SW 1271 (cell line): ENCODE measurements around the gene WDR90.
A peak's percentile ranks its signal among the peaks of the same experiment; 100 is the strongest.

Experiments
- DNase-seq, 2 experiments: peaks; one replicate each; lab custom pipeline; 2025; lab: John Stamatoyannopoulos, UW

Gene WDR90

GRCh38 chr16:676565-676902 lies 27.4 kb downstream of the WDR90 start:
- no peak for DNase-seq

- no peak for DNase-seq
These were observed 27.7 kb downstream of the WDR90 start for GRCh38 chr16:676913-677312.

GRCh38 chr16:677316-678190 lies 28.4 kb downstream of the WDR90 start:
- no peak for DNase-seq

GRCh38 chr16:678209-678857 lies 29.2 kb downstream of the WDR90 start:
- no peak for DNase-seq

GRCh38 chr16:678858-679813 lies 30.0 kb downstream of the WDR90 start:
- peak in 1 of 2 experiments; percentile 42 for DNase-seq

GRCh38 chr16:679814-680624 lies 30.9 kb downstream of the WDR90 start, which contains the start of gene STUB1:
Gene STUB1, plus strand, starts transcription at chr16:680410. Its CDS starts 116 bp downstream, at chr16:680526.
- peak in 1 of 2 experiments; percentile 77 for DNase-seq

GRCh38 chr16:680625-680945 lies 31.4 kb downstream of the WDR90 start:
- DNase-seq, result no peak

GRCh38 chr16:680967-681745 lies 32.0 kb downstream of the WDR90 start:
- peak in 1 of 2 experiments; percentile 18 for DNase-seq

- DNase-seq, result peak in 1 of 2 experiments; percentile 5
These were observed 32.7 kb downstream of the WDR90 start for GRCh38 chr16:681746-682427.

- DNase-seq, result no peak
These were observed 33.6 kb downstream of the WDR90 start for GRCh38 chr16:682493-683395.

GRCh38 chr16:683396-684070 lies 34.4 kb downstream of the WDR90 start:
- DNase-seq, result no peak

- DNase-seq, result peak; percentile 70 to 80
These were observed 35.1 kb downstream of the WDR90 start, which contains the start of gene JMJD8 for GRCh38 chr16:684071-684794. Gene JMJD8, minus strand, starts transcription at chr16:684334. Its CDS starts 15 bp downstream, at chr16:684319.

- no peak for DNase-seq
These were observed 36.0 kb downstream of the WDR90 start for GRCh38 chr16:684961-685696.

- peak in 1 of 2 experiments; percentile 20 for DNase-seq
These were observed 36.8 kb downstream of the WDR90 start for GRCh38 chr16:685967-686366.

- no peak for DNase-seq
These were observed 37.5 kb downstream of the WDR90 start for GRCh38 chr16:686459-687260.

- no peak for DNase-seq
These were observed 38.3 kb downstream of the WDR90 start for GRCh38 chr16:687499-687898.
